Inflammatory macrophage (primary cell): ENCODE data around the gene KCNK4.
A peak's percentile ranks its signal among the peaks of the same experiment; 100 is the strongest.
"Not testable (repeated sequence)": the region's sequence is repeated elsewhere in the genome, so short reads cannot be mapped to it uniquely, and the experiment has no call there.

Source experiments
- DNase-seq, 2 donors: peaks; one replicate each; pipeline ENCODE4 v3.0.0-alpha.2; 2020 to 2022

The KCNK4 gene

GRCh38 chr11:64292460-64293254 is 1.6 kb downstream of the KCNK4 start:
- DNase-seq: peak in 1 of 2 donors; percentile 27

- DNase-seq: no peak
These were observed 3.7 kb downstream of the KCNK4 start for GRCh38 chr11:64294774-64295173.

- DNase-seq: no peak
These were observed 4.7 kb downstream of the KCNK4 start for GRCh38 chr11:64295760-64296159.

- DNase-seq: no peak
These were observed 5.1 kb downstream of the KCNK4 start for GRCh38 chr11:64296236-64296635.

GRCh38 chr11:64296830-64297698 is 6.0 kb downstream of the KCNK4 start:
- peak in 1 of 2 donors; percentile 21 for DNase-seq

GRCh38 chr11:64297699-64298358 is 6.7 kb downstream of the KCNK4 start:
- DNase-seq: no peak

- DNase-seq: peak in 1 of 2 donors; percentile 19
These were observed 8.1 kb downstream of the KCNK4 start for GRCh38 chr11:64298966-64299846.

GRCh38 chr11:64299847-64300648 is 8.9 kb downstream of the KCNK4 start, which contains the start of gene CATSPERZ:
CATSPERZ (plus strand) TSS chr11:64300358; CDS start chr11:64300411, 53 bp downstream.
- DNase-seq: no peak

- DNase-seq: no peak
These were observed 12.3 kb downstream of the KCNK4 start for GRCh38 chr11:64303109-64304031.

GRCh38 chr11:64304032-64304315 is 12.9 kb downstream of the KCNK4 start:
- DNase-seq: no peak

GRCh38 chr11:64304316-64305072 is 13.4 kb downstream of the KCNK4 start:
- DNase-seq: peak; percentile 94 to 95

GRCh38 chr11:64305075-64305690 is 14.1 kb downstream of the KCNK4 start, which contains the start of gene ESRRA:
ESRRA (plus strand) TSS chr11:64305524; CDS start chr11:64307180, 1,656 bp downstream.
- peak; percentile 100 for DNase-seq

- DNase-seq: peak; percentile 47 to 62
These were observed 14.8 kb downstream of the KCNK4 start for GRCh38 chr11:64305691-64306562.

GRCh38 chr11:64306563-64306875 is 15.4 kb downstream of the KCNK4 start:
- DNase-seq: no peak

- no peak for DNase-seq
These were observed 15.9 kb downstream of the KCNK4 start for GRCh38 chr11:64306876-64307622.

- DNase-seq: not testable (repeated sequence)
These were observed 16.7 kb downstream of the KCNK4 start for GRCh38 chr11:64307795-64308194.

GRCh38 chr11:64312947-64313346 is 21.8 kb downstream of the KCNK4 start:
- DNase-seq: no peak
